NCI-H526 treated with DMSO at 0.1 percent for 48 hours (cell line): ENCODE measurements around the gene PARP9.
"Not testable (repeated sequence)": the region's sequence is repeated elsewhere in the genome, so short reads cannot be mapped to it uniquely, and the experiment has no call there.

ENCODE experiments used
- DNase-seq: peaks from one replicate; lab custom pipeline; 2025; lab: John Stamatoyannopoulos, UW

The PARP9 gene

GRCh38 chr3:122520861-122521260 lies 43.2 kb downstream of the PARP9 start:
- DNase-seq: no peak

- no peak for DNase-seq
Observed at GRCh38 chr3:122519693-122520092, 44.4 kb downstream of the PARP9 start.

GRCh38 chr3:122516846-122517360 lies 47.2 kb downstream of the PARP9 start:
- no peak for DNase-seq

GRCh38 chr3:122515870-122516269 lies 48.2 kb downstream of the PARP9 start:
- DNase-seq: no peak

- DNase-seq: no peak
Observed at GRCh38 chr3:122515020-122515468, 49.1 kb downstream of the PARP9 start.

- peak; percentile 88 for DNase-seq
Observed at GRCh38 chr3:122514123-122515019, 49.7 kb downstream of the PARP9 start, which contains the start of gene KPNA1. Gene KPNA1, minus strand, starts transcription at chr3:122514939. Its CDS starts 18,374 bp downstream, at chr3:122496565.

GRCh38 chr3:122513386-122514122 lies 50.5 kb downstream of the PARP9 start:
- DNase-seq: no peak

GRCh38 chr3:122512284-122512683 lies 51.8 kb downstream of the PARP9 start:
- no peak for DNase-seq

- no peak for DNase-seq
Observed at GRCh38 chr3:122510878-122511535, 53.1 kb downstream of the PARP9 start.

GRCh38 chr3:122508944-122509343 lies 55.2 kb downstream of the PARP9 start:
- not testable (repeated sequence) for DNase-seq

- no peak for DNase-seq
Observed at GRCh38 chr3:122508135-122508914, 55.8 kb downstream of the PARP9 start.

GRCh38 chr3:122506450-122506849 lies 57.6 kb downstream of the PARP9 start:
- DNase-seq: no peak

- DNase-seq: no peak
Observed at GRCh38 chr3:122505676-122506075, 58.4 kb downstream of the PARP9 start.

- DNase-seq: no peak
Observed at GRCh38 chr3:122502941-122503340, 61.2 kb downstream of the PARP9 start.

GRCh38 chr3:122502139-122502538 lies 62.0 kb downstream of the PARP9 start:
- no peak for DNase-seq

- DNase-seq: not testable (repeated sequence)
Observed at GRCh38 chr3:122500964-122501363, 63.1 kb downstream of the PARP9 start.

- no peak for DNase-seq
Observed at GRCh38 chr3:122498152-122498551, 65.9 kb downstream of the PARP9 start.

- DNase-seq: no peak
Observed at GRCh38 chr3:122497425-122497824, 66.7 kb downstream of the PARP9 start.

GRCh38 chr3:122496508-122496907 lies 67.6 kb downstream of the PARP9 start:
- no peak for DNase-seq

GRCh38 chr3:122493296-122493695 lies 70.8 kb downstream of the PARP9 start:
- DNase-seq: no peak

GRCh38 chr3:122488262-122488973 lies 75.7 kb downstream of the PARP9 start:
- no peak for DNase-seq
